ENCODE measurements around the gene SNX19.

Gene SNX19

GRCh38 chr11:130882138-130882551 lies 34.1 kb downstream of the SNX19 start:
- no peak for TF ChIP-seq REST (IDR thresholded peaks at IDR 0.05; ENCODE audit: insufficient read depth in 1 of 2, low read depth in 2 of 2, low read length in 2 of 2)
- TF ChIP-seq FOXP2 (optimal IDR thresholded peaks at IDR 0.05; ENCODE audit: borderline replicate concordance, extremely low read depth, extremely low read length, insufficient read depth): no peak
- TF ChIP-seq SIN3A (IDR thresholded peaks at IDR 0.05; ENCODE audit: borderline replicate concordance, insufficient read depth, low read length): no peak
- no peak for TF ChIP-seq POLR2AphosphoS5 (IDR thresholded peaks at IDR 0.05; ENCODE audit: low read depth, low read length)
- no peak for TF ChIP-seq TAF1 (IDR thresholded peaks at IDR 0.05; ENCODE audit: borderline replicate concordance, insufficient read depth, low read length)

- TF ChIP-seq POLR2AphosphoS5 (IDR thresholded peaks at IDR 0.05; ENCODE audit: low read depth, low read length) (no peak), REST (IDR thresholded peaks at IDR 0.05; ENCODE audit: insufficient read depth in 1 of 2, low read depth in 2 of 2, low read length in 2 of 2) (no peak)
Observed at GRCh38 chr11:130881475-130882137, 34.7 kb downstream of the SNX19 start.

- TF ChIP-seq TAF1 (IDR thresholded peaks at IDR 0.05; ENCODE audit: borderline replicate concordance, insufficient read depth, low read length) (no peak), POLR2AphosphoS5 (IDR thresholded peaks at IDR 0.05; ENCODE audit: low read depth, low read length) (no peak), FOXP2 (optimal IDR thresholded peaks at IDR 0.05; ENCODE audit: borderline replicate concordance, extremely low read depth, extremely low read length, insufficient read depth) (no peak), REST (IDR thresholded peaks at IDR 0.05; ENCODE audit: insufficient read depth in 1 of 2, low read depth in 2 of 2, low read length in 2 of 2) (no peak), SIN3A (IDR thresholded peaks at IDR 0.05; ENCODE audit: borderline replicate concordance, insufficient read depth, low read length) (no peak)
Observed at GRCh38 chr11:130879836-130880235, 36.4 kb downstream of the SNX19 start.

GRCh38 chr11:130876931-130877915 lies 39.1 kb downstream of the SNX19 start:
- TF ChIP-seq POLR2AphosphoS5 (IDR thresholded peaks at IDR 0.05; ENCODE audit: low read depth, low read length) (no peak), TAF1 (IDR thresholded peaks at IDR 0.05; ENCODE audit: borderline replicate concordance, insufficient read depth, low read length) (no peak), REST (IDR thresholded peaks at IDR 0.05; ENCODE audit: insufficient read depth in 1 of 2, low read depth in 2 of 2, low read length in 2 of 2) (no peak), FOXP2 (optimal IDR thresholded peaks at IDR 0.05; ENCODE audit: borderline replicate concordance, extremely low read depth, extremely low read length, insufficient read depth) (no peak), SIN3A (IDR thresholded peaks at IDR 0.05; ENCODE audit: borderline replicate concordance, insufficient read depth, low read length) (no peak)

Measured in PFSK-1 (cell line).